Large intestine (tissue), 3 donors: ENCODE measurements around the gene GCSAML. TPM values are rescaled to one million over a fixed set of nuclear protein-coding genes. Genes with fewer than 3 reads are reported as not detected.

ENCODE experiments used
- DNase-seq, 2 donors: peaks; one replicate each; pipeline versions ENCODE4 v3.0.0 to v3.0.0-alpha.2; 2013
- H3K27ac ChIP-seq: one replicate; pipeline ENCODE4 v1.5.1; 2013; ENCODE audit warnings: low read length
- H3K27me3 ChIP-seq: 2 replicates; pipeline ENCODE4 v1.6.1; 2013; ENCODE audit warnings: low read length; ENCODE audit not compliant: control insufficient read depth, insufficient read depth
- H3K36me3 ChIP-seq: 2 replicates; pipeline ENCODE4 v1.6.1; 2013; ENCODE audit warnings: low read length; ENCODE audit not compliant: control insufficient read depth, insufficient read depth
- H3K4me1 ChIP-seq: one replicate; pipeline ENCODE4 v1.6.1; 2013; ENCODE audit warnings: low read length; ENCODE audit not compliant: control insufficient read depth, insufficient read depth
- H3K4me3 ChIP-seq: one replicate; pipeline ENCODE4 v1.5.1; 2013; ENCODE audit warnings: low read length
- H3K9me3 ChIP-seq: one replicate; pipeline ENCODE4 v1.6.1; 2013; ENCODE audit warnings: mild to moderate bottlenecking, low read depth, low read length, moderate library complexity; ENCODE audit not compliant: control insufficient read depth
- WGBS: methylation state at CpG from one replicate; pipeline ENCODE4 v1.1.5; 2013; ENCODE audit warnings: low lambda C conversion rate; ENCODE audit not compliant: insufficient coverage; 5-methylcytosine and 5-hydroxymethylcytosine counted together
- polyA plus RNA-seq: library from polyadenylated mRNA; unstranded; fragments of 120-200 nt; gene quantifications from one replicate; pipeline ENCODE4 v1.2.1, GENCODE V29; 2013

The GCSAML gene
- polyA plus RNA-seq, 1 donor: 0.07 TPM

- no peaks in the 10 kb centered on the region for H3K4me1 ChIP-seq
- no CpG with 5 or more reads among the region's 9 CpGs for WGBS
Measured at GRCh38 chr1:247562198-247562597, 13.3 kb downstream of the GCSAML start.

GRCh38 chr1:247574236-247574635 lies 25.3 kb downstream of the GCSAML start:
- WGBS: no CpG with 5 or more reads among the region's 1 CpG
- Histone ChIP-seq H3K27me3 (no peaks in the 10 kb centered on the region), H3K4me3 (no peak overlapping the region), H3K36me3 (no peaks in the 10 kb centered on the region), H3K9me3 (no peaks in the 10 kb centered on the region), H3K4me1 (no peaks in the 10 kb centered on the region), H3K27ac (no peak overlapping the region)
- DNase-seq: no peak

More at GRCh38 chr1:247562198-247562597, 13.3 kb downstream of the GCSAML start:
- H3K4me3 ChIP-seq: no peak overlapping the region
- no peak overlapping the region for H3K27ac ChIP-seq
- no peaks in the 10 kb centered on the region for H3K27me3 ChIP-seq
- H3K9me3 ChIP-seq: no peaks in the 10 kb centered on the region
- no peaks in the 10 kb centered on the region for H3K36me3 ChIP-seq
- no peak for DNase-seq

- H3K4me1 ChIP-seq: no peaks in the 10 kb centered on the region
- H3K36me3 ChIP-seq: no peaks in the 10 kb centered on the region
- H3K4me3 ChIP-seq: no peak overlapping the region
- H3K27me3 ChIP-seq: no peaks in the 10 kb centered on the region
- DNase-seq: no peak
- H3K27ac ChIP-seq: no peak overlapping the region
- H3K9me3 ChIP-seq: no peaks in the 10 kb centered on the region
Measured at GRCh38 chr1:247574664-247575063, 25.7 kb downstream of the GCSAML start.

- Histone ChIP-seq H3K4me3 (no peak overlapping the region), H3K4me1 (no peaks in the 10 kb centered on the region), H3K27ac (no peak overlapping the region), H3K27me3 (no peaks in the 10 kb centered on the region), H3K9me3 (no peaks in the 10 kb centered on the region), H3K36me3 (no peaks in the 10 kb centered on the region)
- WGBS: 88% methylated on average over 1 of the region's 3 CpGs
- DNase-seq: no peak
Measured at GRCh38 chr1:247576514-247576913, 27.6 kb downstream of the GCSAML start.

- no peak for DNase-seq
- Histone ChIP-seq H3K9me3 (no peaks in the 10 kb centered on the region), H3K27ac (no peak overlapping the region), H3K27me3 (no peaks in the 10 kb centered on the region), H3K4me3 (no peak overlapping the region), H3K4me1 (no peaks in the 10 kb centered on the region), H3K36me3 (no peaks in the 10 kb centered on the region)
- no CpG with 5 or more reads among the region's 5 CpGs for WGBS
Measured at GRCh38 chr1:247578946-247579460, 30.1 kb downstream of the GCSAML start.

DNA sequence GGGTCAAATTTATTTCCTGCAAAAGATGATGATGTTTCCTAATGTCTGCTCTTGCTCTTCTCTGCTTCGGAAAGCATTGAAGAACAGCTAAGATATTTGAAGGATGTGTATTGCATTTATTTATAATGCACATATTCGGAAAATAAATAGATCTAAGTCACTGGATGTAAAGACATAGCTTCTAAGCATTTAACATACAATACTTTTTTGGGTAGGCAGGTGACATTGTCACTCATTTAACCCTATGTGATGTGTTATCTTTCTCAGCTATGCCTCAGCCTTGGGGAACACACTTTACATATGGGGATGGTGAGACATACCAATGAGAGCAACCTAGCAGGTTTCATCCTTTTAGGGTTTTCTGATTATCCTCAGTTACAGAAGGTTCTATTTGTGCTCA lies 39.1 kb downstream of the GCSAML start, which contains the start of gene OR2G2:
OR2G2 (plus strand) TSS at position 301 of the 400 bp plus-strand sequence; CDS start at position 301, 0 bp downstream.
- no peak for DNase-seq
- Histone ChIP-seq H3K4me1 (no peaks in the 10 kb centered on the region), H3K27ac (no peak within 1 kb of the TSS), H3K27me3 (no peaks in the 10 kb centered on the region), H3K36me3 (no peaks in the 10 kb centered on the region), H3K4me3 (no peak within 1 kb of the TSS), H3K9me3 (no peaks in the 10 kb centered on the region)
- WGBS: 100% methylated on average over 1 of the region's 2 CpGs

- Histone ChIP-seq H3K4me1 (no peaks in the 10 kb centered on the region), H3K9me3 (no peaks in the 10 kb centered on the region), H3K36me3 (no peaks in the 10 kb centered on the region), H3K4me3 (no peak within 1 kb of the TSS), H3K27ac (no peak within 1 kb of the TSS), H3K27me3 (no peaks in the 10 kb centered on the region)
- no peak for DNase-seq
- 80% methylated on average over 1 of the region's 2 CpGs for WGBS
Measured at GRCh38 chr1:247605286-247605685, 56.4 kb downstream of the GCSAML start, which contains the start of gene OR2G3. OR2G3 (plus strand) TSS chr1:247605586; CDS start chr1:247605586, 0 bp downstream.

- no peaks in the 10 kb centered on the region for H3K4me1 ChIP-seq
- peaks cover 3% of the 10 kb centered on the region for H3K9me3 ChIP-seq
- no peak for DNase-seq
- WGBS: no CpG with 5 or more reads among the region's 1 CpG
- H3K36me3 ChIP-seq: no peaks in the 10 kb centered on the region
- H3K27ac ChIP-seq: no peak overlapping the region
- no peak overlapping the region for H3K4me3 ChIP-seq
- no peaks in the 10 kb centered on the region for H3K27me3 ChIP-seq
Measured at GRCh38 chr1:247613405-247613804, 64.5 kb downstream of the GCSAML start.

DNA sequence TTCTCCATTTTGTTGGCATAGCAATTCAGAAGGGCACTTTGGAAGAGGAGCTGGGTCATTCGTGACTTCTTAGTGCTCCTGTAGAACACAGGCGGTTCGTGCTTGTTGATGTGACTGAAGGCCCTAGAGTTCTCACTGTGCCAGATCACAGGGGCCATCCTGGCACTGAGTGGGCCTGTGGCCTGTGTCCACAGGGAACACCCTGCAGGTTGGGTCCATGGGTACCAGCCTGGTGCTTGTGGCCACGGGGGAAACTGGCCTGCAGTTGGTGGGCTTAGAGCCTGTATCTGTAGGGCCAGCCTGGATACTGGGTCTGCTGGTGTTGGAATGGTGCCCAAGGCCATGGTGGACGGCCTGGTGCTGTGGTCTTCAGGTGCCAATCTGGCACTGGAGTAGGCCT lies 65.7 kb downstream of the GCSAML start:
- no peaks in the 10 kb centered on the region for H3K4me1 ChIP-seq
- no CpG with 5 or more reads among the region's 5 CpGs for WGBS
- no peak overlapping the region for H3K4me3 ChIP-seq
- H3K36me3 ChIP-seq: no peaks in the 10 kb centered on the region
- H3K27ac ChIP-seq: no peak overlapping the region
- DNase-seq: no peak
- no peaks in the 10 kb centered on the region for H3K27me3 ChIP-seq
- H3K9me3 ChIP-seq: peaks cover 3% of the 10 kb centered on the region
